ENCODE results near the gene PIGQ. TPM values are rescaled to one million over a fixed set of nuclear protein-coding genes. Genes with fewer than 3 reads are reported as not detected.

Gene PIGQ
- total RNA-seq, 4 donors from 2014 or later, result 37.4 to 115 (median 56.0) TPM

GRCh38 chr16:591231-591630 lies 21.5 kb downstream of the PIGQ start:
- no peaks in the 10 kb centered on the region for H3K9me3 ChIP-seq
- peaks cover 30 to 64% (median 52%) of the 10 kb centered on the region in 4 donors for H3K4me1 ChIP-seq
- 54% methylated on average over 8 of the region's 8 CpGs; no CpG with 5 or more reads in 1 of the 2 donors for WGBS, 2 donors (ENCODE audit: low coverage in 1 of 2)
- TF ChIP-seq POLR2AphosphoS5 (IDR thresholded peaks at IDR 0.05) (no peak), CTCF (IDR thresholded peaks at IDR 0.05) (no peak), EP300 (IDR thresholded peaks at IDR 0.05; ENCODE audit: low read depth) (no peak), POLR2A (IDR thresholded peaks at IDR 0.05) (no peak)
- H3K27ac ChIP-seq, result peak overlapping the region in 3 of 4 donors; percentile 92 to 93 (median 92)
- H3K4me3 ChIP-seq, result peak overlapping the region in 3 of 4 donors; percentile 79 to 97 (median 90)
- no peaks in the 10 kb centered on the region for H3K36me3 ChIP-seq
- in situ Hi-C loops (cut with MboI; ENCODE audit: low pct_ligation_motif_present in 1 of 4, low pct_unique_long_range_greater_than_20kb in 1 of 4, low sequenced_read_pairs in 3 of 4), result no loop called here
- DNase-seq, result no peak
- no peaks in the 10 kb centered on the region for H3K27me3 ChIP-seq
- intact Hi-C loops (cut with DNase I; ENCODE audit: low total_unique reads), result no loop called here

- Histone ChIP-seq H3K4me1 (peaks cover 30 to 63% (median 52%) of the 10 kb centered on the region in 4 donors), H3K9me3 (no peaks in the 10 kb centered on the region), H3K27ac (peak overlapping the region; percentile 85 to 93 (median 92)), H3K4me3 (peak overlapping the region in 1 of 4 donors; percentile 90), H3K36me3 (no peaks in the 10 kb centered on the region), H3K27me3 (no peaks in the 10 kb centered on the region)
- DNase-seq, result no peak
- intact Hi-C loops (cut with DNase I; ENCODE audit: low total_unique reads) (no loop called here), in situ Hi-C loops (cut with MboI; ENCODE audit: low pct_ligation_motif_present in 1 of 4, low pct_unique_long_range_greater_than_20kb in 1 of 4, low sequenced_read_pairs in 3 of 4) (no loop called here)
- TF ChIP-seq POLR2A (IDR thresholded peaks at IDR 0.05) (no peak), EP300 (IDR thresholded peaks at IDR 0.05; ENCODE audit: low read depth) (no peak), POLR2AphosphoS5 (IDR thresholded peaks at IDR 0.05) (no peak), CTCF (IDR thresholded peaks at IDR 0.05) (no peak)
- WGBS, 2 donors (ENCODE audit: low coverage in 1 of 2), result 78% methylated on average over 15 of the region's 15 CpGs; no CpG with 5 or more reads in 1 of the 2 donors
Measured at GRCh38 chr16:591892-592517, 22.2 kb downstream of the PIGQ start.

GRCh38 chr16:592518-593306 lies 22.9 kb downstream of the PIGQ start:
- Histone ChIP-seq H3K4me1 (peaks cover 25 to 56% (median 49%) of the 10 kb centered on the region in 4 donors), H3K36me3 (no peaks in the 10 kb centered on the region), H3K4me3 (peak overlapping the region in 1 of 4 donors; percentile 90), H3K9me3 (no peaks in the 10 kb centered on the region), H3K27me3 (no peaks in the 10 kb centered on the region), H3K27ac (peak overlapping the region; percentile 85 to 93 (median 92))
- intact Hi-C loops (cut with DNase I; ENCODE audit: low total_unique reads) (no loop called here), in situ Hi-C loops (cut with MboI; ENCODE audit: low pct_ligation_motif_present in 1 of 4, low pct_unique_long_range_greater_than_20kb in 1 of 4, low sequenced_read_pairs in 3 of 4) (no loop called here)
- DNase-seq, result peak; percentile 56
- no peak for TF ChIP-seq POLR2A (IDR thresholded peaks at IDR 0.05)
- no peak for TF ChIP-seq EP300 (IDR thresholded peaks at IDR 0.05; ENCODE audit: low read depth)
- no peak for TF ChIP-seq CTCF (IDR thresholded peaks at IDR 0.05)
- no peak for TF ChIP-seq POLR2AphosphoS5 (IDR thresholded peaks at IDR 0.05)
- 69% methylated on average over 20 of the region's 24 CpGs; no CpG with 5 or more reads in 1 of the 2 donors for WGBS, 2 donors (ENCODE audit: low coverage in 1 of 2)

- 70% methylated on average over 9 of the region's 9 CpGs; no CpG with 5 or more reads in 1 of the 2 donors for WGBS, 2 donors (ENCODE audit: low coverage in 1 of 2)
- TF ChIP-seq POLR2AphosphoS5 (IDR thresholded peaks at IDR 0.05), result peak; percentile 44 to 86 (median 80)
- TF ChIP-seq CTCF (IDR thresholded peaks at IDR 0.05), result no peak
- peak; percentile 66 for TF ChIP-seq POLR2A (IDR thresholded peaks at IDR 0.05)
- DNase-seq, result peak; percentile 73
- peak overlapping the region in 2 of 4 donors; percentile 2 to 29 for H3K4me3 ChIP-seq
- H3K4me1 ChIP-seq, result peaks cover 19 to 50% (median 42%) of the 10 kb centered on the region in 4 donors
- no peaks in the 10 kb centered on the region for H3K36me3 ChIP-seq
- H3K27me3 ChIP-seq, result no peaks in the 10 kb centered on the region
- no peaks in the 10 kb centered on the region for H3K9me3 ChIP-seq
- intact Hi-C loops (cut with DNase I; ENCODE audit: low total_unique reads), result no loop called here
- peak overlapping the region; percentile 85 to 93 (median 92) for H3K27ac ChIP-seq
- in situ Hi-C loops (cut with MboI; ENCODE audit: low pct_ligation_motif_present in 1 of 4, low pct_unique_long_range_greater_than_20kb in 1 of 4, low sequenced_read_pairs in 3 of 4), result no loop called here
Measured at GRCh38 chr16:593406-593805, 23.6 kb downstream of the PIGQ start.

Measured in transverse colon (tissue), 4 donors.